Activated T-cell treated with anti-CD3 and anti-CD28 coated beads, Interleukin-2, amount 50 U/mL, for 4 hours (primary cell): ENCODE data around the gene EXOC5. TPM values are rescaled to one million over a fixed set of nuclear protein-coding genes. Genes with fewer than 3 reads are reported as not detected.
"Not testable (repeated sequence)": the region's sequence is repeated elsewhere in the genome, so short reads cannot be mapped to it uniquely, and the experiment has no call there.

Source experiments
- ATAC-seq, 2 donors: fragments of 200-7000 bp; cut with Tn5 transposase; one replicate each; pipeline ENCODE4 v1.10.0; 2021
- DNase-seq: peaks from one replicate; pipeline ENCODE4 v3.0.0-alpha.2; 2020
- H3K27me3 Mint-ChIP-seq: one replicate; pipeline ENCODE4 v1.8.0; 2021; ENCODE audit warnings: low read depth, mixed read lengths
- H3K36me3 Mint-ChIP-seq: one replicate; pipeline ENCODE4 v1.8.0; 2022; ENCODE audit warnings: mixed read lengths; ENCODE audit not compliant: insufficient read depth
- H3K4me1 Mint-ChIP-seq: one replicate; pipeline ENCODE4 v1.8.0; 2021; ENCODE audit warnings: low read depth, mixed read lengths
- H3K4me3 Mint-ChIP-seq: one replicate; pipeline ENCODE4 v1.8.0; 2021; ENCODE audit warnings: mild to moderate bottlenecking, moderate library complexity, mixed read lengths
- H3K9me3 Mint-ChIP-seq: one replicate; pipeline ENCODE4 v1.8.0; 2021; ENCODE audit warnings: mixed read lengths
- total RNA-seq, 3 donors: library from RNA; stranded (reverse); gene quantifications; one replicate each; pipeline ENCODE4 v1.2.1, GENCODE V29; 2021

Gene EXOC5
- total RNA-seq, 3 donors from 2014 or later, result 69.7 to 77.2 (median 74.7) TPM

DNA sequence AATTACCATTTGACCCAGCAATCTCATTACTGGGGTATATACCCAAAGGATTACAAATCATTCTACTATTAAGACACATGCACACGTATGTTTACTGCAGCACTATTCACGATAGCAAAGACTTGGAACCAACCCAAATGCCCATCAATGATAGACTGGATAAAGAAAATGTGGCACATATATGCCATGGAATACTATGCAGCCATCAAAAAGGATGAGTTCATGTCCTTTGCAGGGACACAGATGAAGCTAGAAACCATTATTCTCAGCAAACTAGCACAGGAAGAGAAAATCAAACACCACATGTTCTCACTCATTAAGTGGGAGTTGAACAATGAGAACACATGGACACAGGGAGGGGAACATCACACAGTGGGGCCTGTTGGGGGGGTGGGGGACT lies 40.4 kb downstream of the EXOC5 start:
- ATAC-seq, DNase-seq, H3K9me3 Mint-ChIP-seq, H3K4me3 Mint-ChIP-seq, H3K4me1 Mint-ChIP-seq, H3K27me3 Mint-ChIP-seq: not testable (repeated sequence)
- H3K36me3 Mint-ChIP-seq, result peaks cover 50% of the 10 kb centered on the region

DNA sequence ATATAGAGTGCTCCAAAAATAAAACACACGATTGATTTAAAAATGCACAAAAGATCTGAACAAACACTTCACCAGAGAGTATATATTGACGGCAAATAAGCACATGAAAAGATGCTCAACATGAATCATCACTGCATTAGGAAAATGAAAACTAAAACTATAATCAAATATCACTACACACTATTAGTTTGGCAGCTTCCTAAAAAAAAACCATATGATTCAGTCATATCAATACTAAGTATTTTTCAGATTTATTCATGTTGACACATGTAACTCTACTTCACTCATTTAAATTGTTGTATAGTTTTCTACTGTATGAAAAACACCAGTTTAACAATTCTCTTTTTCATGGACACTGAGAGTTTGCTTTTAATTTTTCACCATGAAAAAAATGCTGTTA lies 41.6 kb downstream of the EXOC5 start:
- ATAC-seq, result no peak
- H3K9me3 Mint-ChIP-seq, result no peaks in the 10 kb centered on the region
- H3K4me3 Mint-ChIP-seq, result no peak overlapping the region
- H3K27me3 Mint-ChIP-seq, result no peaks in the 10 kb centered on the region
- no peak for DNase-seq
- peaks cover 49% of the 10 kb centered on the region for H3K36me3 Mint-ChIP-seq
- H3K4me1 Mint-ChIP-seq, result peaks cover 3% of the 10 kb centered on the region

- DNase-seq (no peak), ATAC-seq (no peak)
- no peaks in the 10 kb centered on the region for H3K27me3 Mint-ChIP-seq
- H3K4me1 Mint-ChIP-seq, result peaks cover 3% of the 10 kb centered on the region
- no peaks in the 10 kb centered on the region for H3K9me3 Mint-ChIP-seq
- H3K4me3 Mint-ChIP-seq, result no peak overlapping the region
- peaks cover 38% of the 10 kb centered on the region for H3K36me3 Mint-ChIP-seq
Observed at GRCh38 chr14:57221931-57222330, 46.8 kb downstream of the EXOC5 start.

GRCh38 chr14:57212919-57213318 lies 55.8 kb downstream of the EXOC5 start:
- ATAC-seq (no peak), DNase-seq (no peak)
- Mint-ChIP-seq H3K4me3 (no peak overlapping the region), H3K36me3 (peaks cover 45% of the 10 kb centered on the region), H3K9me3 (no peaks in the 10 kb centered on the region), H3K27me3 (no peaks in the 10 kb centered on the region), H3K4me1 (no peaks in the 10 kb centered on the region)

GRCh38 chr14:57209561-57209960 lies 59.1 kb downstream of the EXOC5 start:
- Mint-ChIP-seq H3K4me1 (no peaks in the 10 kb centered on the region), H3K36me3 (peaks cover 35% of the 10 kb centered on the region), H3K4me3 (no peak overlapping the region), H3K9me3 (no peaks in the 10 kb centered on the region), H3K27me3 (no peaks in the 10 kb centered on the region)
- ATAC-seq (no peak), DNase-seq (no peak)

GRCh38 chr14:57205938-57206337 lies 62.8 kb downstream of the EXOC5 start:
- no peaks in the 10 kb centered on the region for H3K4me1 Mint-ChIP-seq
- H3K4me3 Mint-ChIP-seq, result no peak overlapping the region
- no peaks in the 10 kb centered on the region for H3K9me3 Mint-ChIP-seq
- H3K27me3 Mint-ChIP-seq, result no peaks in the 10 kb centered on the region
- peaks cover 17% of the 10 kb centered on the region for H3K36me3 Mint-ChIP-seq
- ATAC-seq, result no peak
- no peak for DNase-seq

DNA sequence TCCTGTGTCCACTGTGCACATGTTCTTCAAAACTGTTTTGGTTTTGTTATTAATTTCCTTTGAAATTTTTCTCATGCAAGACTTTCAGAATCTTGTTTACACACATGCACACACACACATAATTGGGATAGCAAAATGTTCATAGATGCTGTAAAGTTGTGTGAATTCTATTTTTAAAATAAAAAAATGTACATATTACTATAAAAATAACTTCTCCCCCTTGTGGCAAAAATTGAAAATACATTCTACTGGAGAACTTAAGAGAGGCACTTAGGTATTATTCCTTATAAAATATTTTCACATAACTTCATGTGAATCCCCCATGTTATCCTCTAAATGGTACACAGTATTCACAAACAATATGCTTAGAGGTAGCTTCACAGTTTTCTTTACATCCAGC lies 66.0 kb downstream of the EXOC5 start:
- ATAC-seq, H3K4me1 Mint-ChIP-seq, DNase-seq, H3K4me3 Mint-ChIP-seq, H3K9me3 Mint-ChIP-seq, H3K27me3 Mint-ChIP-seq, H3K36me3 Mint-ChIP-seq: not testable (repeated sequence)

- ATAC-seq, result no peak
- Mint-ChIP-seq H3K4me1 (no peaks in the 10 kb centered on the region), H3K27me3 (peaks cover 6% of the 10 kb centered on the region), H3K4me3 (no peak overlapping the region), H3K9me3 (no peaks in the 10 kb centered on the region), H3K36me3 (no peaks in the 10 kb centered on the region)
- DNase-seq, result no peak
Observed at GRCh38 chr14:57199921-57200320, 68.8 kb downstream of the EXOC5 start.

DNA sequence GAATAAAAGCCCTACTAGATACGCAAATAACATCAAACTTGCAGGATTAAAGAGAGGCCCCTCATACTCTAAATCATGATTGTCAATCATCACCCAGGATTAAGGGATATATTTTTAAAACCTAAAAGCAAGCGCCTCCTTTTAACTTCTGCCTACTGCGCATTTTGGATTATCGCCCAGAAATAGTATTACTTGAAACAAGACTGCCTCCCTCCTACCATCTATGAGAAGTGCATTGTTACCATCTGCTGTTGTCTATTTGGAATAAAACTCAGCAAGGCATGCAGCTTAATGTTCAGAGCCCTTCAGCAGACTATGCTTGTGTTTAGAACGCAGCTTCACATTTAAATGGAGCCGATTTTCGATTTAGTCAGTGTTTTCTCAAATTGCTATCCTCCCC lies 79.6 kb downstream of the EXOC5 start:
- DNase-seq (no peak), ATAC-seq (no peak)
- H3K4me1 Mint-ChIP-seq, result no peaks in the 10 kb centered on the region
- no peak overlapping the region for H3K4me3 Mint-ChIP-seq
- H3K36me3 Mint-ChIP-seq, result no peaks in the 10 kb centered on the region
- no peaks in the 10 kb centered on the region for H3K9me3 Mint-ChIP-seq
- peaks cover 30% of the 10 kb centered on the region for H3K27me3 Mint-ChIP-seq

- no peaks in the 10 kb centered on the region for H3K4me1 Mint-ChIP-seq
- no peaks in the 10 kb centered on the region for H3K9me3 Mint-ChIP-seq
- no peak overlapping the region for H3K4me3 Mint-ChIP-seq
- no peak for DNase-seq
- no peaks in the 10 kb centered on the region for H3K36me3 Mint-ChIP-seq
- no peak for ATAC-seq
- H3K27me3 Mint-ChIP-seq, result peaks cover 21% of the 10 kb centered on the region
Observed at GRCh38 chr14:57182760-57183503, 85.8 kb downstream of the EXOC5 start.

GRCh38 chr14:57179273-57179672 lies 89.4 kb downstream of the EXOC5 start:
- Mint-ChIP-seq H3K4me3 (no peak overlapping the region), H3K9me3 (no peaks in the 10 kb centered on the region), H3K36me3 (no peaks in the 10 kb centered on the region), H3K4me1 (no peaks in the 10 kb centered on the region), H3K27me3 (peaks cover 15% of the 10 kb centered on the region)
- no peak for ATAC-seq
- no peak for DNase-seq

GRCh38 chr14:57174466-57174865 lies 94.2 kb downstream of the EXOC5 start:
- Mint-ChIP-seq H3K4me3 (no peak overlapping the region), H3K4me1 (no peaks in the 10 kb centered on the region), H3K27me3 (peaks cover 13% of the 10 kb centered on the region), H3K9me3 (no peaks in the 10 kb centered on the region), H3K36me3 (no peaks in the 10 kb centered on the region)
- ATAC-seq, result no peak
- no peak for DNase-seq

GRCh38 chr14:57171903-57172302 lies 96.8 kb downstream of the EXOC5 start:
- DNase-seq (no peak), ATAC-seq (no peak)
- H3K4me1 Mint-ChIP-seq, result no peaks in the 10 kb centered on the region
- H3K36me3 Mint-ChIP-seq, result no peaks in the 10 kb centered on the region
- peaks cover 9% of the 10 kb centered on the region for H3K27me3 Mint-ChIP-seq
- no peak overlapping the region for H3K4me3 Mint-ChIP-seq
- no peaks in the 10 kb centered on the region for H3K9me3 Mint-ChIP-seq

DNA sequence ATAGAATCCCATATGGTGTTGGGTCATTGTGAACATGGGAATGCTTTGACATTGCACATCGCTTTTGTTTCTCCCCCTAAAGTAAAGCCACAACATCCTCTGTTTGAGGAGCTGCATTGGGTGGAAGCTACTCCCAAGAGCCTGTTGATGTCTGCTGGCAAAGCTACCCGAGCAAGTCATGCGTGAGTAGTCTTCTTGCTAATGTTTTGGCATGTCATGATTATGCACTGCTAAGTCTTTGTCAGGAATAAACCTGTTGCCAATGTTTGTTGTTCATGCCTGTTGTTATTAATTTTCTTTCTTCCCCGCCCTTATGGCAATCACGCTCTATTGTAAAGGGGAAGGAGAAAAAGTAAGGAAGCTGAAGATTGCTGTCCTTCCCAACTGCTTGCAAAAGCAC lies 97.3 kb downstream of the EXOC5 start:
- no peaks in the 10 kb centered on the region for H3K4me1 Mint-ChIP-seq
- no peak overlapping the region for H3K4me3 Mint-ChIP-seq
- H3K27me3 Mint-ChIP-seq, result peaks cover 9% of the 10 kb centered on the region
- no peaks in the 10 kb centered on the region for H3K9me3 Mint-ChIP-seq
- H3K36me3 Mint-ChIP-seq, result no peaks in the 10 kb centered on the region
- ATAC-seq (no peak), DNase-seq (no peak)

- Mint-ChIP-seq H3K4me1 (no peaks in the 10 kb centered on the region), H3K4me3 (no peak overlapping the region), H3K27me3 (peaks cover 6% of the 10 kb centered on the region), H3K9me3 (no peaks in the 10 kb centered on the region), H3K36me3 (no peaks in the 10 kb centered on the region)
- DNase-seq (no peak), ATAC-seq (no peak)
Observed at GRCh38 chr14:57169901-57170300, 98.8 kb downstream of the EXOC5 start.
